HL-60 (cell line): ENCODE results near the gene DUS4L.

Experiments used
- DNase-seq, 2 experiments: peaks; one replicate each; pipeline ENCODE4 v3.0.0-alpha.2; 2010 to 2020; ENCODE audit warnings: low read depth in 1 of 2, low spot score in 1 of 2
- H3K27ac ChIP-seq: fragments of 250-450 bp; sonication (Bioruptor Pico); replicated peaks from 2 replicates; pipeline ENCODE4 v1.5.1; 2020; ENCODE audit warnings: mild to moderate bottlenecking, moderate library complexity
- H3K27me3 ChIP-seq: fragments of 250-450 bp; sonication (Bioruptor Pico); 2 replicates; pipeline ENCODE4 v1.5.1; 2021; ENCODE audit warnings: mild to moderate bottlenecking, moderate library complexity; ENCODE audit not compliant: insufficient read depth, poor library complexity, severe bottlenecking
- H3K4me3 ChIP-seq: replicated peaks from 2 replicates; pipeline ENCODE4 v1.5.1; 2011; ENCODE audit warnings: mild to moderate bottlenecking, control low read depth, low read length; ENCODE audit not compliant: insufficient read depth
- CTCF ChIP-seq: IDR thresholded peaks from one replicate; pipeline ENCODE4 v1.5.1; 2011; ENCODE audit warnings: low read length, control low read depth, inconsistent platforms; ENCODE audit not compliant: insufficient read depth
- GABPA ChIP-seq: IDR thresholded peaks from 2 replicates; pipeline ENCODE4 v1.6.1; 2012; ENCODE audit warnings: low read depth
- POLR2AphosphoS5 ChIP-seq: IDR thresholded peaks from 2 replicates; pipeline ENCODE4 v1.6.1; 2012; ENCODE audit warnings: low read depth
- REST ChIP-seq: IDR thresholded peaks from 2 replicates; pipeline ENCODE4 v1.6.1; 2012; ENCODE audit warnings: low read depth; ENCODE audit not compliant: insufficient replicate concordance
- SPI1 ChIP-seq: IDR thresholded peaks from 2 replicates; pipeline ENCODE4 v1.6.1; 2012; ENCODE audit warnings: low read depth, mild to moderate bottlenecking, borderline replicate concordance

Gene DUS4L

GRCh38 chr7:107573537-107573936 lies 9.8 kb downstream of the DUS4L start:
- Histone ChIP-seq H3K4me3 (no peak overlapping the region), H3K27ac (no peak overlapping the region), H3K27me3 (no peaks in the 10 kb centered on the region)
- TF ChIP-seq CTCF (no peak), REST (no peak), POLR2AphosphoS5 (no peak), SPI1 (no peak), GABPA (no peak)
- no peak for DNase-seq

GRCh38 chr7:107579554-107579884 lies 15.7 kb downstream of the DUS4L start:
- Histone ChIP-seq H3K4me3 (peak overlapping the region; percentile 86), H3K27ac (peak overlapping the region; percentile 75), H3K27me3 (no peaks in the 10 kb centered on the region)
- no peak for DNase-seq
- TF ChIP-seq REST = no peak
- TF ChIP-seq SPI1 = no peak
- TF ChIP-seq CTCF = no peak
- no peak for TF ChIP-seq GABPA
- TF ChIP-seq POLR2AphosphoS5 = no peak

DNA sequence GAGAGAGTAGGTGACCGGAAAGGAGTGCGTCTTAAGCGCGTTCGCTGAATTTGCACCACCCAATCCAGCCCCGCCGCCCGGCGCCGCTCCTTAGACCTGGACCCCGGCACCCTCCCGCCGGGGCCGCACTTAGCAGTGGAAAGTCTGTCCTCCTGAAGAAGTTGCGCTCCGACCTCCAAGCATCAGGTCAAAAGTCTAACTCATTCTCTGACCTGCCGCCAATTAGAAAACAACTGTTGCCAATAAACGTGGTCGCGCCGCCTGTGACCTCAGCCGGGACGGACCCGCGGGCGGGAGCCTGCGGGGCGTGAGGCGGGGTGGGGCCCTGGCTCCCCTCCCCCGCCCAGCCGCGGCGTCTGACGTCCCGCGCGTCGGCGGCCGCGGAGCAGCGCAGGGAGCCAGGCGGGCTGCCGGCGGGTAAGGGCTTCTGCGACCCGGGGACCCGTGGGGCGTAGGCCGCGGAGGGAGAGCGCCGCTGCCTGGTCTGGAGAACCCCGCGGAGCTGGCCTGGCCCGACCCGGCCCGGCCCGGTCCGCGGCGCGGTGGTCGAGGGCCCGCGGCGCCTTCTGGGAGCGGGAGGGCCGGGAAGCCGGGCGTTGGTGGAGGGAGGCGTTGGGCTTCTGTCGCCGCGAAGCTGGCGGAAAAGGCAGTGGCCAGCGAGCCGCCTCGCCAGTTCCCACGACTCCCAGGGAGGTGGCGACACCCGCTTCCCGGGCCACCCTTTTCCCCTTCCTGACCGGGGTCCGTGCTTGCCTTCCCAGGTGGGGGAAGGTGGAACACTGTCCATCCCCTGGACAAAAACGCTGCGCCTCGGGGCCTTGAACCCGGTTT lies 16.3 kb downstream of the DUS4L start, which contains the start of gene BCAP29:
Gene BCAP29 (plus strand): TSS at position 362 of the 831 bp plus-strand sequence. CDS start 527 bp downstream, outside the sequence.
- peak within 1 kb of the TSS; percentile 86 for H3K4me3 ChIP-seq
- TF ChIP-seq POLR2AphosphoS5 = peak; percentile 49; the same call in 1 of the 2 replicates
- TF ChIP-seq CTCF = no peak
- H3K27me3 ChIP-seq = no peaks in the 10 kb centered on the region
- peak within 1 kb of the TSS; percentile 75 for H3K27ac ChIP-seq
- DNase-seq = peak in 1 of 2 experiments; percentile 60
